WTC11 (cell line): ENCODE data around the gene BLCAP. TPM values are rescaled to one million over a fixed set of nuclear protein-coding genes. Genes with fewer than 3 reads are reported as not detected.

Experiments
- ATAC-seq: fragments of 200-7000 bp; cut with Tn5 transposase; 2 replicates; pipeline ENCODE4 v1.10.0; 2021; ENCODE audit warnings: mild to moderate bottlenecking, moderate library complexity
- CTCF ChIA-PET: fragments of 300-600 bp; sonication (Branson Sonifier 250); formaldehyde crosslinking; loops from one replicate; lab custom pipeline; 2021; ENCODE audit warnings: antibody characterized with exemption; lab: Charles Lee
- POLR2A ChIA-PET: fragments of 350-600 bp; sonication (Branson Sonifier 250); formaldehyde crosslinking; loops from one replicate; lab custom pipeline; 2021; ENCODE audit warnings: antibody characterized with exemption; lab: Charles Lee
- DNase-seq: peaks from one replicate; pipeline ENCODE4 v3.0.0; 2021; ENCODE audit warnings: low spot score
- H3K27ac Mint-ChIP-seq: 2 replicates; pipeline ENCODE4 v1.8.0; 2021; ENCODE audit warnings: mixed read lengths
- H3K27me3 Mint-ChIP-seq: 2 replicates; pipeline ENCODE4 v1.8.0; 2021; ENCODE audit warnings: low read depth, mild to moderate bottlenecking, moderate library complexity, mixed read lengths
- H3K36me3 Mint-ChIP-seq: 2 replicates; pipeline ENCODE4 v1.8.0; 2021; ENCODE audit warnings: mixed read lengths
- H3K4me1 Mint-ChIP-seq: 2 replicates; pipeline ENCODE4 v1.8.0; 2022; ENCODE audit warnings: mixed read lengths
- H3K4me3 Mint-ChIP-seq: 2 replicates; pipeline ENCODE4 v1.8.0; 2021; ENCODE audit warnings: mild to moderate bottlenecking, moderate library complexity, mixed read lengths
- H3K9me3 Mint-ChIP-seq: 2 replicates; pipeline ENCODE4 v1.8.0; 2021; ENCODE audit warnings: mixed read lengths
- ATF1 ChIP-seq: sonication (generic); formaldehyde crosslinking; IDR thresholded peaks from 2 replicates; pipeline ENCODE4 v1.8.1; 2023; ENCODE audit warnings: mild to moderate bottlenecking, moderate library complexity, missing genetic modification reagents
- CREM ChIP-seq: sonication (generic); formaldehyde crosslinking; IDR thresholded peaks from 2 replicates; pipeline ENCODE4 v1.8.1; 2022; ENCODE audit warnings: mild to moderate bottlenecking, missing genetic modification reagents, moderate library complexity
- E2F1 ChIP-seq: sonication (generic); formaldehyde crosslinking; IDR thresholded peaks from 2 replicates; pipeline ENCODE4 v1.8.0; 2022; ENCODE audit warnings: mild to moderate bottlenecking, missing genetic modification reagents
- GRHL2 ChIP-seq: fragments of 250-450 bp; sonication (Bioruptor Pico); IDR thresholded peaks from 2 replicates; pipeline ENCODE4 v1.8.0; 2022; ENCODE audit warnings: mild to moderate bottlenecking, moderate library complexity; ENCODE audit not compliant: insufficient replicate concordance, severe bottlenecking
- GTF2I ChIP-seq: fragments of 250-450 bp; sonication (Bioruptor Pico); conservative IDR thresholded peaks from 2 replicates; pipeline ENCODE4 v1.4.0; 2021; ENCODE audit warnings: mild to moderate bottlenecking
- IRF2 ChIP-seq: sonication (generic); formaldehyde crosslinking; IDR thresholded peaks from 2 replicates; pipeline ENCODE4 v1.8.0; 2022; ENCODE audit warnings: low read depth, missing genetic modification reagents, borderline replicate concordance
- MYBL2 ChIP-seq: sonication (generic); formaldehyde crosslinking; IDR thresholded peaks from 2 replicates; pipeline ENCODE4 v1.8.1; 2023; ENCODE audit warnings: mild to moderate bottlenecking, moderate library complexity, missing genetic modification reagents
- NFE2L1 ChIP-seq: sonication (generic); formaldehyde crosslinking; IDR thresholded peaks from 2 replicates; pipeline ENCODE4 v1.8.1; 2023; ENCODE audit warnings: missing genetic modification reagents
- OVOL2 ChIP-seq: fragments of 250-450 bp; sonication (Bioruptor Pico); IDR thresholded peaks from 2 replicates; pipeline ENCODE4 v1.9.0; 2021; ENCODE audit warnings: mild to moderate bottlenecking, borderline replicate concordance
- RELA ChIP-seq: sonication (generic); formaldehyde crosslinking; IDR thresholded peaks from 2 replicates; pipeline ENCODE4 v1.8.1; 2022; ENCODE audit warnings: missing genetic modification reagents, mild to moderate bottlenecking, borderline replicate concordance
- SOX15 ChIP-seq: fragments of 250-450 bp; sonication (Bioruptor Pico); IDR thresholded peaks from 2 replicates; pipeline ENCODE4 v1.9.0; 2021; ENCODE audit warnings: mild to moderate bottlenecking
- TEAD4 ChIP-seq: sonication (generic); formaldehyde crosslinking; IDR thresholded peaks from 2 replicates; pipeline ENCODE4 v1.8.0; 2022; ENCODE audit warnings: mild to moderate bottlenecking, missing genetic modification reagents
- USF2 ChIP-seq: sonication (generic); formaldehyde crosslinking; IDR thresholded peaks from 2 replicates; pipeline ENCODE4 v1.8.1; 2023; ENCODE audit warnings: mild to moderate bottlenecking, missing genetic modification reagents, moderate library complexity
- ZBTB21 ChIP-seq: sonication (generic); formaldehyde crosslinking; IDR thresholded peaks from 2 replicates; pipeline ENCODE4 v1.8.1; 2023; ENCODE audit warnings: mild to moderate bottlenecking, missing genetic modification reagents, borderline replicate concordance
- total RNA-seq: library from RNA; stranded (reverse); gene quantifications from 3 replicates; pipeline ENCODE4 v1.2.3, GENCODE V29; 2021
- TF ChIP-seq, protein P1 (sequence below): fragments of 250-450 bp; sonication (Bioruptor Pico); IDR thresholded peaks from 2 replicates; pipeline ENCODE4 v1.8.0; 2021; ENCODE audit warnings: mild to moderate bottlenecking
- TF ChIP-seq, protein P2 (sequence below): fragments of 250-450 bp; sonication (Bioruptor Pico); IDR thresholded peaks from 2 replicates; pipeline ENCODE4 v2.1.2; 2022; ENCODE audit warnings: mild to moderate bottlenecking, moderate library complexity
- TF ChIP-seq, protein P3 (sequence below): fragments of 250-450 bp; sonication (Bioruptor Pico); IDR thresholded peaks from 2 replicates; pipeline ENCODE4 v1.9.0; 2021; ENCODE audit warnings: mild to moderate bottlenecking, borderline replicate concordance
- TF ChIP-seq, protein P4 (sequence below): sonication (generic); formaldehyde crosslinking; IDR thresholded peaks from 2 replicates; pipeline ENCODE4 v1.8.0; 2023; ENCODE audit warnings: mild to moderate bottlenecking, missing genetic modification reagents
- TF ChIP-seq, protein P5 (sequence below): sonication (generic); formaldehyde crosslinking; IDR thresholded peaks from 2 replicates; pipeline ENCODE4 v1.8.1; 2023; ENCODE audit warnings: mild to moderate bottlenecking, missing genetic modification reagents, moderate library complexity

BLCAP gene
- total RNA-seq, 1 experiment from 2014 or later = 85.6 TPM

GRCh38 chr20:37544386-37544785 is 16.7 kb upstream of the BLCAP start (continued):
- no peak for TF ChIP-seq RELA
- TF ChIP-seq, protein P1, sequence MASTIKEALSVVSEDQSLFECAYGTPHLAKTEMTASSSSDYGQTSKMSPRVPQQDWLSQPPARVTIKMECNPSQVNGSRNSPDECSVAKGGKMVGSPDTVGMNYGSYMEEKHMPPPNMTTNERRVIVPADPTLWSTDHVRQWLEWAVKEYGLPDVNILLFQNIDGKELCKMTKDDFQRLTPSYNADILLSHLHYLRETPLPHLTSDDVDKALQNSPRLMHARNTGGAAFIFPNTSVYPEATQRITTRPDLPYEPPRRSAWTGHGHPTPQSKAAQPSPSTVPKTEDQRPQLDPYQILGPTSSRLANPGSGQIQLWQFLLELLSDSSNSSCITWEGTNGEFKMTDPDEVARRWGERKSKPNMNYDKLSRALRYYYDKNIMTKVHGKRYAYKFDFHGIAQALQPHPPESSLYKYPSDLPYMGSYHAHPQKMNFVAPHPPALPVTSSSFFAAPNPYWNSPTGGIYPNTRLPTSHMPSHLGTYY (CRISPR knock-in tag) = no peak
- TF ChIP-seq ATF1 (CRISPR knock-in tag) = no peak

DNA sequence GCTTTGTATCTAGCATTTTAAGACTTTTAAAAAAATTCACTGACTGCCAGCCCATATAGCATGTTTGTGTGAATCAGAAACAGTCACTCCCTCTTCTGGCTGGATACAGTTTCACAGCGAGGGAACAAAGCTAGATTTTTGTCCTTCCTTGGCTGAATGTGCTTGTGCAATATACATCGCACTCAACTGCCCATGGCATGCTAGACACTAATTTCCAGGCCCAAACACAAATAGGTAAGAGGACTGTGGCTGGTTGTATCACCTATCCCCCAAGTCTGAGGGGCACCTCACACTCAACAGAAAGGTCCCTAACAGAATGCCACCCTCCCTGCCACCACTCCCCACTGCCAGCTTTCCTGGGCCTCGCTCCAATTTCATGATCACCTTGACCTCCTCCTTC is 16.2 kb upstream of the BLCAP start:
- no peak for TF ChIP-seq CREM (CRISPR knock-in tag)
- TF ChIP-seq MYBL2 (CRISPR knock-in tag) = no peak
- no peak for TF ChIP-seq GTF2I
- TF ChIP-seq SOX15 (CRISPR knock-in tag) = no peak
- no peak for TF ChIP-seq IRF2
- TF ChIP-seq NFE2L1 (CRISPR knock-in tag) = no peak
- no peak for TF ChIP-seq OVOL2 (CRISPR knock-in tag)
- TF ChIP-seq, protein P2, sequence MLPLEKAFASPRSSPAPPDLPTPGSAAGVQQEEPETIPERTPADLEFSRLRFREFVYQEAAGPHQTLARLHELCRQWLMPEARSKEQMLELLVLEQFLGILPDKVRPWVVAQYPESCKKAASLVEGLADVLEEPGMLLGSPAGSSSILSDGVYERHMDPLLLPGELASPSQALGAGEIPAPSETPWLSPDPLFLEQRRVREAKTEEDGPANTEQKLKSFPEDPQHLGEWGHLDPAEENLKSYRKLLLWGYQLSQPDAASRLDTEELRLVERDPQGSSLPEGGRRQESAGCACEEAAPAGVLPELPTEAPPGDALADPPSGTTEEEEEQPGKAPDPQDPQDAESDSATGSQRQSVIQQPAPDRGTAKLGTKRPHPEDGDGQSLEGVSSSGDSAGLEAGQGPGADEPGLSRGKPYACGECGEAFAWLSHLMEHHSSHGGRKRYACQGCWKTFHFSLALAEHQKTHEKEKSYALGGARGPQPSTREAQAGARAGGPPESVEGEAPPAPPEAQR (CRISPR knock-in tag) = no peak
- TF ChIP-seq USF2 = no peak
- TF ChIP-seq GRHL2 (CRISPR knock-in tag) = no peak
- TF ChIP-seq, protein P3, sequence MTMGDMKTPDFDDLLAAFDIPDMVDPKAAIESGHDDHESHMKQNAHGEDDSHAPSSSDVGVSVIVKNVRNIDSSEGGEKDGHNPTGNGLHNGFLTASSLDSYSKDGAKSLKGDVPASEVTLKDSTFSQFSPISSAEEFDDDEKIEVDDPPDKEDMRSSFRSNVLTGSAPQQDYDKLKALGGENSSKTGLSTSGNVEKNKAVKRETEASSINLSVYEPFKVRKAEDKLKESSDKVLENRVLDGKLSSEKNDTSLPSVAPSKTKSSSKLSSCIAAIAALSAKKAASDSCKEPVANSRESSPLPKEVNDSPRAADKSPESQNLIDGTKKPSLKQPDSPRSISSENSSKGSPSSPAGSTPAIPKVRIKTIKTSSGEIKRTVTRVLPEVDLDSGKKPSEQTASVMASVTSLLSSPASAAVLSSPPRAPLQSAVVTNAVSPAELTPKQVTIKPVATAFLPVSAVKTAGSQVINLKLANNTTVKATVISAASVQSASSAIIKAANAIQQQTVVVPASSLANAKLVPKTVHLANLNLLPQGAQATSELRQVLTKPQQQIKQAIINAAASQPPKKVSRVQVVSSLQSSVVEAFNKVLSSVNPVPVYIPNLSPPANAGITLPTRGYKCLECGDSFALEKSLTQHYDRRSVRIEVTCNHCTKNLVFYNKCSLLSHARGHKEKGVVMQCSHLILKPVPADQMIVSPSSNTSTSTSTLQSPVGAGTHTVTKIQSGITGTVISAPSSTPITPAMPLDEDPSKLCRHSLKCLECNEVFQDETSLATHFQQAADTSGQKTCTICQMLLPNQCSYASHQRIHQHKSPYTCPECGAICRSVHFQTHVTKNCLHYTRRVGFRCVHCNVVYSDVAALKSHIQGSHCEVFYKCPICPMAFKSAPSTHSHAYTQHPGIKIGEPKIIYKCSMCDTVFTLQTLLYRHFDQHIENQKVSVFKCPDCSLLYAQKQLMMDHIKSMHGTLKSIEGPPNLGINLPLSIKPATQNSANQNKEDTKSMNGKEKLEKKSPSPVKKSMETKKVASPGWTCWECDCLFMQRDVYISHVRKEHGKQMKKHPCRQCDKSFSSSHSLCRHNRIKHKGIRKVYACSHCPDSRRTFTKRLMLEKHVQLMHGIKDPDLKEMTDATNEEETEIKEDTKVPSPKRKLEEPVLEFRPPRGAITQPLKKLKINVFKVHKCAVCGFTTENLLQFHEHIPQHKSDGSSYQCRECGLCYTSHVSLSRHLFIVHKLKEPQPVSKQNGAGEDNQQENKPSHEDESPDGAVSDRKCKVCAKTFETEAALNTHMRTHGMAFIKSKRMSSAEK (CRISPR knock-in tag) = no peak
- no peak for TF ChIP-seq TEAD4 (CRISPR knock-in tag)
- TF ChIP-seq, protein P4, sequence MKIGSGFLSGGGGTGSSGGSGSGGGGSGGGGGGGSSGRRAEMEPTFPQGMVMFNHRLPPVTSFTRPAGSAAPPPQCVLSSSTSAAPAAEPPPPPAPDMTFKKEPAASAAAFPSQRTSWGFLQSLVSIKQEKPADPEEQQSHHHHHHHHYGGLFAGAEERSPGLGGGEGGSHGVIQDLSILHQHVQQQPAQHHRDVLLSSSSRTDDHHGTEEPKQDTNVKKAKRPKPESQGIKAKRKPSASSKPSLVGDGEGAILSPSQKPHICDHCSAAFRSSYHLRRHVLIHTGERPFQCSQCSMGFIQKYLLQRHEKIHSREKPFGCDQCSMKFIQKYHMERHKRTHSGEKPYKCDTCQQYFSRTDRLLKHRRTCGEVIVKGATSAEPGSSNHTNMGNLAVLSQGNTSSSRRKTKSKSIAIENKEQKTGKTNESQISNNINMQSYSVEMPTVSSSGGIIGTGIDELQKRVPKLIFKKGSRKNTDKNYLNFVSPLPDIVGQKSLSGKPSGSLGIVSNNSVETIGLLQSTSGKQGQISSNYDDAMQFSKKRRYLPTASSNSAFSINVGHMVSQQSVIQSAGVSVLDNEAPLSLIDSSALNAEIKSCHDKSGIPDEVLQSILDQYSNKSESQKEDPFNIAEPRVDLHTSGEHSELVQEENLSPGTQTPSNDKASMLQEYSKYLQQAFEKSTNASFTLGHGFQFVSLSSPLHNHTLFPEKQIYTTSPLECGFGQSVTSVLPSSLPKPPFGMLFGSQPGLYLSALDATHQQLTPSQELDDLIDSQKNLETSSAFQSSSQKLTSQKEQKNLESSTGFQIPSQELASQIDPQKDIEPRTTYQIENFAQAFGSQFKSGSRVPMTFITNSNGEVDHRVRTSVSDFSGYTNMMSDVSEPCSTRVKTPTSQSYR (CRISPR knock-in tag) = no peak
- TF ChIP-seq ZBTB21 (CRISPR knock-in tag) = no peak
- TF ChIP-seq, protein P5, sequence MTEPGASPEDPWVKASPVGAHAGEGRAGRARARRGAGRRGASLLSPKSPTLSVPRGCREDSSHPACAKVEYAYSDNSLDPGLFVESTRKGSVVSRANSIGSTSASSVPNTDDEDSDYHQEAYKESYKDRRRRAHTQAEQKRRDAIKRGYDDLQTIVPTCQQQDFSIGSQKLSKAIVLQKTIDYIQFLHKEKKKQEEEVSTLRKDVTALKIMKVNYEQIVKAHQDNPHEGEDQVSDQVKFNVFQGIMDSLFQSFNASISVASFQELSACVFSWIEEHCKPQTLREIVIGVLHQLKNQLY (CRISPR knock-in tag) = no peak
- TF ChIP-seq E2F1 (CRISPR knock-in tag) = no peak
- Mint-ChIP-seq H3K4me3 (no peak overlapping the region), H3K27me3 (no peaks in the 10 kb centered on the region; the same call in 1 of the 2 replicates), H3K9me3 (no peaks in the 10 kb centered on the region), H3K27ac (0 out of 2 replicates have a peak overlapping the region, but pooled peaks have one; percentile 55), H3K36me3 (no peaks in the 10 kb centered on the region), H3K4me1 (peaks cover 7% of the 10 kb centered on the region)
- ATAC-seq (peak; percentile 62), DNase-seq (no peak)
- ChIA-PET POLR2A (no interaction called here), CTCF (interaction anchor here (0.5 to 1.5 kb wide), 22 partner anchors 9 to 449 kb away, joined by 3 to 12 read pairs (median 4); partner anchors contain the start of gene BLCAP)
